Liver (tissue), 3 donors: ENCODE data around the gene AGAP5.

ENCODE experiments used
- CTCF ChIP-seq: fragments of 150-350 bp; IDR thresholded peaks from 2 replicates; pipeline ENCODE4 v1.5.1; 2017; ENCODE audit warnings: improper control_type of control experiment, low read depth, low read length; ENCODE audit not compliant: missing input control
- FOXA1 ChIP-seq: IDR thresholded peaks from 2 replicates; pipeline ENCODE4 v1.6.1; 2016; ENCODE audit warnings: antibody characterized with exemption
- GABPA ChIP-seq, 2 donors: IDR thresholded peaks in 1 of 2; conservative IDR thresholded peaks in 1 of 2; 2 replicates each; pipeline ENCODE4 v1.6.1; 2016; ENCODE audit warnings: antibody characterized with exemption in 2 of 2, mild to moderate bottlenecking in 1 of 2, moderate library complexity in 1 of 2
- MAX ChIP-seq: IDR thresholded peaks from 2 replicates; pipeline ENCODE4 v1.6.1; 2016; ENCODE audit warnings: antibody characterized with exemption
- RAD21 ChIP-seq, 2 donors: IDR thresholded peaks; 2 replicates each; pipeline ENCODE4 v1.6.1; 2016; ENCODE audit warnings: antibody characterized with exemption in 2 of 2, mild to moderate bottlenecking in 2 of 2
- REST ChIP-seq: IDR thresholded peaks from 2 replicates; pipeline ENCODE4 v1.6.1; 2016; ENCODE audit warnings: antibody characterized with exemption, mild to moderate bottlenecking
- SP1 ChIP-seq: IDR thresholded peaks from 2 replicates; pipeline ENCODE4 v1.6.1; 2018; ENCODE audit warnings: antibody characterized with exemption, mild to moderate bottlenecking
- TAF1 ChIP-seq: conservative IDR thresholded peaks from 2 replicates; pipeline ENCODE4 v1.6.1; 2016; ENCODE audit warnings: antibody characterized with exemption, mild to moderate bottlenecking
- YY1 ChIP-seq: IDR thresholded peaks from 2 replicates; pipeline ENCODE4 v1.6.1; 2016; ENCODE audit warnings: antibody characterized with exemption, mild to moderate bottlenecking
- ZBTB33 ChIP-seq: IDR thresholded peaks from 2 replicates; pipeline ENCODE4 v1.6.1; 2016; ENCODE audit warnings: antibody characterized with exemption
- donor health status: healthy.
- donor health status: healthy.

GRCh38 chr10:73627300-73627699 is 70.6 kb downstream of the AGAP5 start:
- TF ChIP-seq CTCF (no peak), RAD21 (IDR thresholded peaks at IDR 0.05) (no peak), TAF1 (no peak), MAX (no peak), REST (no peak), FOXA1 (no peak), ZBTB33 (no peak), YY1 (no peak), GABPA (IDR thresholded peaks at IDR 0.05 in 1 of 2, conservative IDR thresholded peaks at IDR 0.05 in 1 of 2) (no peak), SP1 (no peak)
